A549 (cell line): Measurements from ENCODE around the gene SPRR2A. TPM values are rescaled to one million over a fixed set of nuclear protein-coding genes. Genes with fewer than 3 reads are reported as not detected.

ENCODE experiments used
- ATAC-seq, 2 experiments: fragments of 200-7000 bp in 1 of 2; fragments of >200 bp in 1 of 2; cut with Nextera tagmentation in 1 of 2; cut with Tn5 transposase in 1 of 2; 3 replicates each; pipeline versions ENCODE4 v1.8.0 to v1.9.1; 2018 to 2020; ENCODE audit warnings: mild to moderate bottlenecking in 1 of 2, moderate library complexity in 1 of 2
- CTCF ChIA-PET: fragments of 300-600 bp; sonication (Branson Sonifier 250); formaldehyde crosslinking; extraction: SDS; loops from one replicate; lab custom pipeline; 2021; ENCODE audit warnings: antibody characterized with exemption, inconsistent platforms; lab: Yijun Ruan, JAX
- POLR2A ChIA-PET: fragments of 350-600 bp; formaldehyde crosslinking; extraction: SDS; loops from one replicate; lab custom pipeline; 2021; ENCODE audit warnings: antibody characterized with exemption, inconsistent platforms; lab: Yijun Ruan, JAX
- DNase-seq, 2 experiments: peaks; one replicate each; pipeline versions ENCODE4 v3.0.0 to v3.0.0-alpha.2; 2011 to 2016; ENCODE audit warnings: low read depth in 1 of 2, low spot score in 1 of 2
- FAIRE-seq: peaks from 2 replicates; lab custom pipeline; 2011; peaks lifted over from hg19 to GRCh38; lab: Jason Lieb, UNC
- H3K27ac ChIP-seq, 2 experiments: fragments of >200 bp; sonication (Bioruptor Twin); formaldehyde crosslinking; 3 replicates each; pipeline ENCODE4 v1.5.1; 2016 to 2017
- H3K4me1 ChIP-seq: fragments of >200 bp; sonication (Bioruptor Twin); formaldehyde crosslinking; 3 replicates; pipeline ENCODE4 v1.6.1; 2016
- H3K4me2 ChIP-seq: fragments of >200 bp; sonication (Bioruptor Twin); formaldehyde crosslinking; 3 replicates; pipeline ENCODE4 v1.6.1; 2016
- H3K4me3 ChIP-seq: fragments of >200 bp; sonication (Bioruptor Twin); formaldehyde crosslinking; 3 replicates; pipeline ENCODE4 v1.5.1; 2016
- H3K9me3 ChIP-seq: fragments of >200 bp; sonication (Bioruptor Twin); formaldehyde crosslinking; 3 replicates; pipeline ENCODE4 v1.6.1; 2016
- BCL3 ChIP-seq: fragments of >200 bp; sonication (Bioruptor Twin); formaldehyde crosslinking; IDR thresholded peaks from 3 replicates; pipeline ENCODE4 v1.6.1; 2016
- CBX2 ChIP-seq: fragments of 200-600 bp; sonication (generic); IDR thresholded peaks from 2 replicates; pipeline ENCODE4 v1.6.1; 2016; ENCODE audit warnings: low read depth, mild to moderate bottlenecking, borderline replicate concordance
- CBX8 ChIP-seq: fragments of 200-600 bp; sonication (generic); IDR thresholded peaks from 2 replicates; pipeline ENCODE4 v1.6.1; 2016
- CHD2 ChIP-seq: fragments of 150-350 bp; IDR thresholded peaks from 2 replicates; pipeline ENCODE4 v1.6.1; 2014; ENCODE audit warnings: low read length; ENCODE audit not compliant: partially characterized antibody
- CHD4 ChIP-seq: fragments of 200-600 bp; sonication (generic); IDR thresholded peaks from 2 replicates; pipeline ENCODE4 v1.6.1; 2016; ENCODE audit warnings: antibody characterized with exemption, mild to moderate bottlenecking, borderline replicate concordance
- CTCF ChIP-seq: fragments of >200 bp; sonication (Bioruptor Twin); formaldehyde crosslinking; IDR thresholded peaks from 3 replicates; pipeline ENCODE4 v1.5.1; 2016
- EHMT2 ChIP-seq: fragments of 200-600 bp; sonication (generic); IDR thresholded peaks from 2 replicates; pipeline ENCODE4 v1.6.1; 2016; ENCODE audit warnings: antibody characterized with exemption, low read depth, mild to moderate bottlenecking, moderate library complexity
- EP300 ChIP-seq, 2 experiments: fragments of >200 bp; sonication (Bioruptor Twin); formaldehyde crosslinking; IDR thresholded peaks; 2 replicates in 1 of 2; 3 replicates in 1 of 2; pipeline ENCODE4 v1.6.1; 2016 to 2017
- ESRRA ChIP-seq: fragments of 150-350 bp; IDR thresholded peaks from 2 replicates; pipeline ENCODE4 v1.6.1; 2014; ENCODE audit warnings: mild to moderate bottlenecking, low read length, borderline replicate concordance
- KDM1A ChIP-seq: fragments of 200-600 bp; sonication (generic); IDR thresholded peaks from 2 replicates; pipeline ENCODE4 v1.6.1; 2016; ENCODE audit warnings: low read depth, mild to moderate bottlenecking
- MAFK ChIP-seq: fragments of 450-650 bp; IDR thresholded peaks from 2 replicates; pipeline ENCODE4 v1.6.1; 2014; ENCODE audit not compliant: partially characterized antibody
- NFE2L2 ChIP-seq: fragments of 150-350 bp; conservative IDR thresholded peaks from 2 replicates; pipeline ENCODE4 v1.6.1; 2014; ENCODE audit warnings: low read length
- PHF8 ChIP-seq: fragments of 200-600 bp; sonication (generic); IDR thresholded peaks from 2 replicates; pipeline ENCODE4 v1.6.1; 2016; ENCODE audit warnings: low read depth, mild to moderate bottlenecking, antibody characterized with exemption, moderate library complexity, borderline replicate concordance
- RARB ChIP-seq: fragments of 250-450 bp; sonication (Bioruptor Pico); IDR thresholded peaks from 2 replicates; pipeline ENCODE4 v1.8.0; 2021; ENCODE audit warnings: mild to moderate bottlenecking, moderate library complexity
- RCOR1 ChIP-seq: fragments of 150-350 bp; IDR thresholded peaks from 2 replicates; pipeline ENCODE4 v1.6.1; 2014; ENCODE audit warnings: antibody characterized with exemption, low read length, low read depth
- RNF2 ChIP-seq: fragments of 200-600 bp; sonication (generic); IDR thresholded peaks from 2 replicates; pipeline ENCODE4 v1.6.1; 2016; ENCODE audit warnings: low read depth, mild to moderate bottlenecking, antibody characterized with exemption, moderate library complexity, borderline replicate concordance
- SMC3 ChIP-seq: fragments of >200 bp; sonication (Bioruptor Twin); formaldehyde crosslinking; IDR thresholded peaks from 3 replicates; pipeline ENCODE4 v1.6.1; 2018; ENCODE audit warnings: inconsistent platforms
- TFCP2L1 ChIP-seq: fragments of 250-450 bp; sonication (Bioruptor Pico); IDR thresholded peaks from 2 replicates; pipeline ENCODE4 v1.5.0; 2021; ENCODE audit warnings: mild to moderate bottlenecking
- WGBS: methylation state at CpG from one replicate; pipeline ENCODE4 v1.1.6; 2017; ENCODE audit errors: missing lambda C conversion rate; 5-methylcytosine and 5-hydroxymethylcytosine counted together
- polyA plus RNA-seq, 4 experiments: library from polyadenylated mRNA; depleted of rRNA in 3 of 4; stranded (reverse); fragments of >200 nt; fragmentation: RNase III in 1 of 4; extraction: RNeasy Plus Mini Kit Qiagen cat#74134 plus additional on column Dnase treatment in 1 of 4; gene quantifications; 2 replicates in 3 of 4; 3 replicates in 1 of 4; pipeline ENCODE4 v1.2.3, GENCODE V29; 2011 to 2017
- TF ChIP-seq, protein P1 (sequence below): fragments of 250-450 bp; sonication (Bioruptor Pico); IDR thresholded peaks from 2 replicates; pipeline ENCODE4 v1.5.0; 2021; ENCODE audit warnings: mild to moderate bottlenecking, moderate library complexity, borderline replicate concordance
- TF ChIP-seq, protein P2 (sequence below): fragments of 450-650 bp; IDR thresholded peaks from 2 replicates; pipeline ENCODE4 v1.6.1; 2014; ENCODE audit warnings: antibody characterized with exemption

The SPRR2A gene
- polyA plus RNA-seq, 2 of the 4 experiments (the other 2 are of a cell fraction) = not detected

- no peak for TF ChIP-seq CTCF
- no peak for TF ChIP-seq ESRRA
Observed at GRCh38 chr1:153028766-153029165, 28.5 kb downstream of the SPRR2A start (continued).

DNA sequence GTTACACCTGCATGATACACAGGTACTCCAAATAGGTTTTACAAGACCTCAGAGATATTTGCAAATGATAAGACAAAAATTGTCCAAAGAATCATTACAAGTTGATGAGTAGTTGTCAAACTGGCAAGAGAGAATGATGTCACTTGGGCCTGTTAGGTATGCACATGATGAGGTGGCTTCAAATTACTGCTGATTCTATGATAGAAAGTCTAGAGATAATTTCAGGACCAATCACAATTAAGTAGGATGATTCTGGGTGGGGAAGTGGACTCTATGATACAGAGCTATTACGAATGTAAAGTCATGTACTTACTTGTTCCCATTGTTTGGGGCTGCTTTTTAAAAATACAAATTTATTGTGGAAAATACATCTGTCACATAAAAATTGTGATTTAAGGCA is 31.5 kb downstream of the SPRR2A start:
- TF ChIP-seq BCL3 (no peak), CBX8 (no peak), RCOR1 (no peak), NFE2L2 (no peak), CBX2 (no peak), PHF8 (no peak), TFCP2L1 (no peak), EP300 (IDR thresholded peaks at IDR 0.05) (no peak), EHMT2 (no peak), MAFK (no peak), SMC3 (no peak), KDM1A (no peak), CHD4 (no peak), RARB (no peak), CHD2 (no peak), CTCF (no peak), RNF2 (no peak)
- TF ChIP-seq, protein P1, sequence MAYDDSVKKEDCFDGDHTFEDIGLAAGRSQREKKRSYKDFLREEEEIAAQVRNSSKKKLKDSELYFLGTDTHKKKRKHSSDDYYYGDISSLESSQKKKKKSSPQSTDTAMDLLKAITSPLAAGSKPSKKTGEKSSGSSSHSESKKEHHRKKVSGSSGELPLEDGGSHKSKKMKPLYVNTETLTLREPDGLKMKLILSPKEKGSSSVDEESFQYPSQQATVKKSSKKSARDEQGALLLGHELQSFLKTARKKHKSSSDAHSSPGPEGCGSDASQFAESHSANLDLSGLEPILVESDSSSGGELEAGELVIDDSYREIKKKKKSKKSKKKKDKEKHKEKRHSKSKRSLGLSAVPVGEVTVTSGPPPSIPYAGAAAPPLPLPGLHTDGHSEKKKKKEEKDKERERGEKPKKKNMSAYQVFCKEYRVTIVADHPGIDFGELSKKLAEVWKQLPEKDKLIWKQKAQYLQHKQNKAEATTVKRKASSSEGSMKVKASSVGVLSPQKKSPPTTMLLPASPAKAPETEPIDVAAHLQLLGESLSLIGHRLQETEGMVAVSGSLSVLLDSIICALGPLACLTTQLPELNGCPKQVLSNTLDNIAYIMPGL (CRISPR knock-in tag) = no peak
- TF ChIP-seq, protein P2, sequence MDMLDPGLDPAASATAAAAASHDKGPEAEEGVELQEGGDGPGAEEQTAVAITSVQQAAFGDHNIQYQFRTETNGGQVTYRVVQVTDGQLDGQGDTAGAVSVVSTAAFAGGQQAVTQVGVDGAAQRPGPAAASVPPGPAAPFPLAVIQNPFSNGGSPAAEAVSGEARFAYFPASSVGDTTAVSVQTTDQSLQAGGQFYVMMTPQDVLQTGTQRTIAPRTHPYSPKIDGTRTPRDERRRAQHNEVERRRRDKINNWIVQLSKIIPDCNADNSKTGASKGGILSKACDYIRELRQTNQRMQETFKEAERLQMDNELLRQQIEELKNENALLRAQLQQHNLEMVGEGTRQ = no peak
- no peak for DNase-seq
- Histone ChIP-seq H3K9me3 (no peaks in the 10 kb centered on the region), H3K4me3 (no peak overlapping the region), H3K27ac (no peak overlapping the region), H3K4me1 (no peaks in the 10 kb centered on the region), H3K4me2 (no peak overlapping the region)
- POLR2A ChIA-PET = no interaction called here
- 0% methylated on average over 1 of the region's 1 CpG for WGBS
- CTCF ChIA-PET = no interaction called here
- no peak for FAIRE-seq
- ATAC-seq = no peak
